ENCODE data around the gene OGFOD2.

GRCh38 chr12:122987086-122987951, 12.3 kb downstream of the OGFOD2 start:
- TF ChIP-seq HMGN3 (IDR thresholded peaks at IDR 0.05; ENCODE audit: borderline replicate concordance, extremely low read depth, insufficient read length, low read depth, low read length) (no peak), TAF1 (IDR thresholded peaks at IDR 0.05; ENCODE audit: control insufficient read depth, extremely low read depth, insufficient read depth, low read length, severe bottlenecking) (no peak), CEBPZ (IDR thresholded peaks at IDR 0.05; ENCODE audit: borderline replicate concordance, low read depth, low read length) (no peak), SP2 (IDR thresholded peaks at IDR 0.05; ENCODE audit: extremely low read depth, low read depth, low read length, poor library complexity, severe bottlenecking) (no peak)

Measured in K562 (cell line).